ENCODE measurements around the gene GJC2. TPM values are rescaled to one million over a fixed set of nuclear protein-coding genes. Genes with fewer than 3 reads are reported as not detected.

Gene GJC2
- total and polyA plus RNA-seq, 11 donors: 0.40 to 3.8 (median 0.78) TPM

- intact Hi-C loops (cut with DNase I): loop anchor here in 3 of 10 donors (2.0 kb wide), 2 partner anchors 14 to 22 kb away; partner anchors contain the start of genes GJC2 (in 2 of the 3) and GUK1 (in 1 of the 3)
Measured at GRCh38 chr1:228162286-228163006, 12.7 kb downstream of the GJC2 start.

GRCh38 chr1:228163007-228163753 lies 13.4 kb downstream of the GJC2 start:
- intact Hi-C loops (cut with DNase I): loop anchor here in 3 of 10 donors (2.0 kb wide), 2 partner anchors 14 to 22 kb away; partner anchors contain the start of genes GJC2 (in 2 of the 3) and GUK1 (in 1 of the 3)
- 35 to 50% (median 44%) methylated on average over 14 to 30 of the region's 30 CpGs for WGBS, 4 donors
- Histone ChIP-seq H3K27me3 (peaks cover 0 to 24% (median 0%) of the 10 kb centered on the region in 9 donors), H3K4me3 (peak overlapping the region in 2 of 12 donors; percentile 2 to 4), H3K27ac (peak overlapping the region; percentile 64 to 100 (median 88)), H3K4me1 (peaks cover 0 to 60% (median 43%) of the 10 kb centered on the region in 12 donors), H3K36me3 (peaks cover 0 to 2% (median 0%) of the 10 kb centered on the region in 9 donors), H3K9me3 (no peaks in the 10 kb centered on the region)
- ATAC-seq: peak in 1 of 4 donors; percentile 12
- TF ChIP-seq CTCF (IDR thresholded peaks at IDR 0.05): no peak
- TF ChIP-seq POLR2A (IDR thresholded peaks at IDR 0.05): peak in 1 of 2 donors; percentile 14
- peak; percentile 63 to 85 (median 79) for DNase-seq

More at GRCh38 chr1:228162286-228163006, 12.7 kb downstream of the GJC2 start:
- ATAC-seq: peak in 2 of 4 donors; percentile 3 to 27
- Histone ChIP-seq H3K4me1 (peaks cover 0 to 61% (median 43%) of the 10 kb centered on the region in 12 donors), H3K27me3 (peaks cover 0 to 24% (median 0%) of the 10 kb centered on the region in 9 donors), H3K4me3 (peak overlapping the region in 2 of 12 donors; percentile 2 to 4), H3K36me3 (no peaks in the 10 kb centered on the region), H3K9me3 (no peaks in the 10 kb centered on the region), H3K27ac (peak overlapping the region; percentile 64 to 100 (median 88))
- TF ChIP-seq CTCF (IDR thresholded peaks at IDR 0.05): peak in 1 of 12 donors; percentile 24
- TF ChIP-seq POLR2A (IDR thresholded peaks at IDR 0.05): no peak
- peak in 4 of 5 donors; percentile 71 to 79 (median 77) for DNase-seq
- WGBS, 4 donors: 14 to 29% (median 18%) methylated on average over 9 to 14 of the region's 14 CpGs

GRCh38 chr1:228163776-228164519 lies 14.2 kb downstream of the GJC2 start:
- ATAC-seq: no peak
- H3K27me3 ChIP-seq: peaks cover 0 to 20% (median 0%) of the 10 kb centered on the region in 9 donors
- H3K4me3 ChIP-seq: no peak overlapping the region
- intact Hi-C loops (cut with DNase I): loop anchor here in 5 of 10 donors (2.0 kb wide), 2 partner anchors 15 to 23 kb away; partner anchors contain the start of genes GUK1 (in 4 of the 5) and GJC2 (in 2 of the 5)
- H3K27ac ChIP-seq: peak overlapping the region; percentile 81 to 100 (median 98)
- peaks cover 0 to 4% (median 0%) of the 10 kb centered on the region in 9 donors for H3K36me3 ChIP-seq
- DNase-seq: peak in 2 of 5 donors; percentile 25 to 61
- WGBS, 4 donors: 85 to 93% (median 89%) methylated on average over 10 of the region's 10 CpGs
- peaks cover 0 to 57% (median 43%) of the 10 kb centered on the region in 12 donors for H3K4me1 ChIP-seq
- TF ChIP-seq POLR2A (IDR thresholded peaks at IDR 0.05) (no peak), CTCF (IDR thresholded peaks at IDR 0.05) (no peak)
- H3K9me3 ChIP-seq: no peaks in the 10 kb centered on the region
